ENCODE measurements around the gene HSF4.

HSF4 gene

DNA sequence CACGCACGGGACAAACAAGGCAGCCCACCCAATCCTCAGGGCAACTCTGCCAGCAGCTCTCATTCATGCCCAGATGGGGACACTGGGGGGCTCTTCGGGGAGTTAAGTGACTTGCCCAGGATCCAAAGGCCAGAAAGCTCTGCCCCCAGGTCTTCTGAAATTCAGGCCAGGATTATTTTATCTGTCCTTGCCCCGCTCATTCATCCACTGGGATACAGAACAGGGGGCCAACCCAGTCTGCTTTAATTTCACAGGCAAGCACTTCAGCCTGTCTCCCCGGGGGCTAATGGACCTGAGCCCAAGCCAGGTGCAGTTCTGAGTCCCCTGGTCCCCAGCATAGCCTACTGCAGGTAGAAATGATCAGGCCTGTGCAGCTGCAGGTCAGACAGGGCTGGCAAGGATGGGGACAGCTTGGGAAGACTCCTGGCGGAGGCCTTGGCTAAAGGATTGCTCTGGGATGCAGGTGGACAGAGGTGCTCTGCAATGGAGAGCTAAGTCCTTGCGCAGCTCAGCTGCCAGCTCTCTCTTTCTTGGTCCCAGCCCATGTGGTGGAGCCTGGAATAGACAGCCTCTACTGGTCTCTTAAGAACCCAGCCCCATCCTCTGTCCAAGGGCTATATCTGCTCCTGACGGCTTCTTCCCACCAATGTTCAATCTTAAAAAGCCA lies 13.0 kb upstream of the HSF4 start:
- Histone ChIP-seq H3K36me3 (ENCODE audit: insufficient read depth, low read length) (peaks cover 28% of the 10 kb centered on the region), H3K4me3 (ENCODE audit: low read length) (peak overlapping the region; percentile 89), H3K9ac (ENCODE audit: low read depth, low read length) (peak overlapping the region; percentile 93)

DNA sequence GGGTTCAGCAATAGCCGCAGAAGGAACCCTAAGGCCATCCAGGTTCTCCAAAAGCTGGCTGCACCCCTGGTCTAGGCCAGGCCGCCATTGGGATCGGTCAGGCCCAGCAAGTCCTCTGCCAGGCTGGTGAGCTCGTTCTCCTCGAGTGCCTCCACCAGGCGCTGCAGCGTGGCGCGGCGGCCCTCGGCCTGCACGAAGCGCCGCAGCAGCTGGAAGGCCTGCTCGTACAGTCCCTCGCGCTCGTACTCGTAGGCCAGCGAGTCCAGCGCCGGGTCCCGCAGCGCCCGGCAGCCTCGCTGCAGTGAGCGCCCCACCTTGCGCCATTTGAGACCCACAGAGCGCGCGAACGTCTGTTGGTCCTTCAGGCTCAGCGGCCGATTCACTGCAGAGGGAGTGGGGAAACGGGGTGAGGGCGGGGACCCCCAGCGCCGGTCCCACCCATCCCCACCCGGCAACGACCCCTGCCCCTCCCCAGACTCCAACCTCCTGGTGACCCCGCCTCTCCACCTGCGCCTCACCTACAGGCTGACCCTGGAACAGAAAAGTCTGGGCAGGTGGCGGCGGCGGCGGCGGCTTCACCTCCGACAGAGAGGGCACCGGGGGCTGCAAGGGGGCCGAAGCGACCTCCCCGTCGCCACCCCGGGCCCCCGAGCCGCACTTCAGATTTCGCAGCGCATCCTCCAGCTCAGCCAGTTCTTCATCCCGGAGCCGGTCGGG lies 9.8 kb upstream of the HSF4 start:
- H3K27me3 ChIP-seq (ENCODE audit: control insufficient read depth, insufficient read depth, low read length) = no peaks in the 10 kb centered on the region
- peak overlapping the region; percentile 57 for H3K4me3 ChIP-seq (ENCODE audit: low read length)
- H3K36me3 ChIP-seq (ENCODE audit: insufficient read depth, low read length) = peaks cover 4% of the 10 kb centered on the region
- H3K9ac ChIP-seq (ENCODE audit: low read depth, low read length) = no peak overlapping the region
- peaks cover 25% of the 10 kb centered on the region for H3K4me1 ChIP-seq (ENCODE audit: control insufficient read depth, insufficient read depth, low read length)
- no peaks in the 10 kb centered on the region for H3K9me3 ChIP-seq (replicated peaks; ENCODE audit: low read length)
- peak overlapping the region; percentile 87 for H3K4me2 ChIP-seq (ENCODE audit: low read length)

More for the DNA sequence above, 13.0 kb upstream of the HSF4 start:
- H3K27me3 ChIP-seq (ENCODE audit: control insufficient read depth, insufficient read depth, low read length) = no peaks in the 10 kb centered on the region
- H3K4me2 ChIP-seq (ENCODE audit: low read length) = peak overlapping the region; percentile 90
- H3K9me3 ChIP-seq (replicated peaks; ENCODE audit: low read length) = no peaks in the 10 kb centered on the region
- H3K4me1 ChIP-seq (ENCODE audit: control insufficient read depth, insufficient read depth, low read length) = peaks cover 21% of the 10 kb centered on the region

DNA sequence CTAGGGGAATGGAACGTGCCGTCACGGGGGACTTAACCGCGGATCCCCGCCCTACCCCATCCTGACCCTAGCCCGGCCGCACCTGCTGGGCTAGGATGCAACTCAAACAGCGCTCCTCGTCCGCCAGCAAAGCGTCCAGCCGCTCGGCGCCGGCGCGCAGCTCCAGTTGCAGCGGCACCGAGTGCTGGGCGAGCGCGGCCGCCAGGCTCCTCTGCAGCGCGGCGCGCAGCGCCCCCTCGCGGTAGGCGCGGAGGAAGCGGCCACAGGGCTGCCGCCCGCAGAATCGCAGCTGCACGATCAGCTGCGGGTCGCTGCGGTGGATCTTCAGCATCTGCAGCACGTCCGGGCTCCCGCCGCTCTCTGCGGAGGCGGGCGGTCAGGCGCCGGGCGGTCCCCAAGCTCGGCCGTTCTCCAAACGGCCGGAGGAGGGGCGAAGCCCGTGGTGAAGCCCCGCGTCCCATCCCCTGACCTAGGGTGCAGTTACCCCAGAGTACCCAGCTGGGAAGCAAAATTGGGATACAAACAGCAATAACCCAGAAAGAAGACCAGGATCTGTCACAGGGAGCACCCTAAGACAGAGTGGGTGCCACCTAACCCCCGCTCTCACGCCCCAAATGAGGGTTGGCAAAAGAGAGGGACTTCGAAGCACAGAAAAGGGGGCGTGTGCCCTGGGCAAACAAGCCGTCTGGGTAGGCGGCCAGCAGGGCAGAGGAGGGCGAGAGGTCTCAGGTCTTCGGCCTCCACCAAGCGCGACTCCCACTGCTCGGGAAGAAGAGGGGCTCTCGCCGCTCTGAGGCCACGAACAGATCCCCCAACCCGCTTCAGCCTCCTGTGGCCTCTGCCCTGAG lies 9.0 kb upstream of the HSF4 start:
- peak overlapping the region; percentile 57 for H3K4me3 ChIP-seq (ENCODE audit: low read length)
- H3K27me3 ChIP-seq (ENCODE audit: control insufficient read depth, insufficient read depth, low read length) = no peaks in the 10 kb centered on the region
- peak overlapping the region; percentile 87 for H3K4me2 ChIP-seq (ENCODE audit: low read length)
- H3K4me1 ChIP-seq (ENCODE audit: control insufficient read depth, insufficient read depth, low read length) = peaks cover 20% of the 10 kb centered on the region
- H3K9ac ChIP-seq (ENCODE audit: low read depth, low read length) = no peak overlapping the region
- no peaks in the 10 kb centered on the region for H3K9me3 ChIP-seq (replicated peaks; ENCODE audit: low read length)
- H3K36me3 ChIP-seq (ENCODE audit: insufficient read depth, low read length) = no peaks in the 10 kb centered on the region

DNA sequence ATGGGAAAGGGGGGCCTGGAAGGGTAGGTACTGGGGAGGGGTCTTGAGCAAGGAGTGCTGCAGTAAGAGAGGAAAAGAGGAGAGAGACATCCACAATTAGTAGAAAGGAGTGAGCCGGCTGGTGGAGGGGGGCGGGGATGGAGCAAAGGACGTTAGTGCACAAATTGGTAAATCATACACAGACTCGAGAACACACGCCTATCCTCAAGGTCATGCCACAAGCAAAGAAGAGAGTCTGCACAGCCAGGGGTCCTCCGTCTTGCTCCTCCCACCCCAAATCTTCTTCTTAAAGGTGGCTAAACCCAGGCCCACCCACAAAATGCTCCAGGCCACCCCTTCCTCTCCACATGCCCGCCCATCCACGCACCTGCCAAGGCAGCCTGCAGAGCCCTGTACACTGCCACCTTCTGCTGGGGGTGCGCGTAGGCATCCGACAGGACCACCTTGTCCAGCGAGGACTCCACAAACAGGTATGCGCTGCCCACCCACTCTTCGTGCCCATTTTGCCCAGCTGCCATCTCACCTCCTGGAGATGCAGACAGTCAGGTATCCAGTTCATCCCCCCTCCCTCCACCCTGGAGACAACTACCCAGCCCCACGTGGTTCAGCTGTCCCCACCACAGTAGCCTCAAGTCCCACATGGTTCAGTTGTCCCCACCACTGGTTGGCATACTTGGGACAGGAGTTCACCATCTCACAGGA lies 8.3 kb upstream of the HSF4 start:
- Histone ChIP-seq H3K27me3 (ENCODE audit: control insufficient read depth, insufficient read depth, low read length) (no peaks in the 10 kb centered on the region), H3K4me1 (ENCODE audit: control insufficient read depth, insufficient read depth, low read length) (peaks cover 19% of the 10 kb centered on the region), H3K4me2 (ENCODE audit: low read length) (no peak overlapping the region), H3K36me3 (ENCODE audit: insufficient read depth, low read length) (no peaks in the 10 kb centered on the region), H3K9me3 (replicated peaks; ENCODE audit: low read length) (no peaks in the 10 kb centered on the region), H3K4me3 (ENCODE audit: low read length) (no peak overlapping the region), H3K9ac (ENCODE audit: low read depth, low read length) (no peak overlapping the region)

DNA sequence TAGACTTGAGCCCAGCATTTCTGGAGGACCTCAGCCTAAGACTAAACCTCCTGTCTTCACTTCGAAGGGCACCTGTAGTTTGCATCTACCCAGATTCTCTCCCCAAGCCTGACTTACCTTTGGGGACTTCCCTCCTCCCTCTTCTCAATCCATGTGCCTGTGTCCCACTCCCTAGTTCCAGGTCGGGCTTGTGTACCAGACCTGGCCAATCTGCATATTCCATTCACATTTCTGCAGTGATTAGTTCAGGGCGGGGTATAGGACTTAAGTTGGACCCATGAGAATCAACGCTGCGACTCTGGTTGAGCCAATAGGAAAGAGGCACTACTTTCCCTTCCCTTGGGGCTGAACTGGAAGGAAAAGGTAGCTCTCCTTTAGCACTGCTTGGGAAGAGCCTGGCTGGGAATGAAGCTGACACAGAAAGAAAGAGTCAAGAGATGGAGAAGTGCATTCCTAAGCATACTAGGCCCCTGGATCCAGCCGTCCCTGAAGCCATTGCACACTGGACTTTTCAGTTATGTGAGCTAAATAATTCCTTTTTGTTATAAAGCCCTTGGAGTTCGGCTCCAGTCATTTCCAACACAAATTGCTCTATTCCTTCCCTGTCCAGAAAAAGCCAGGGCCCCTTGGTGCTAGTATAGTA lies 7.3 kb upstream of the HSF4 start:
- H3K4me1 ChIP-seq (ENCODE audit: control insufficient read depth, insufficient read depth, low read length) = peaks cover 19% of the 10 kb centered on the region
- no peaks in the 10 kb centered on the region for H3K27me3 ChIP-seq (ENCODE audit: control insufficient read depth, insufficient read depth, low read length)
- H3K4me3 ChIP-seq (ENCODE audit: low read length) = no peak overlapping the region

DNA sequence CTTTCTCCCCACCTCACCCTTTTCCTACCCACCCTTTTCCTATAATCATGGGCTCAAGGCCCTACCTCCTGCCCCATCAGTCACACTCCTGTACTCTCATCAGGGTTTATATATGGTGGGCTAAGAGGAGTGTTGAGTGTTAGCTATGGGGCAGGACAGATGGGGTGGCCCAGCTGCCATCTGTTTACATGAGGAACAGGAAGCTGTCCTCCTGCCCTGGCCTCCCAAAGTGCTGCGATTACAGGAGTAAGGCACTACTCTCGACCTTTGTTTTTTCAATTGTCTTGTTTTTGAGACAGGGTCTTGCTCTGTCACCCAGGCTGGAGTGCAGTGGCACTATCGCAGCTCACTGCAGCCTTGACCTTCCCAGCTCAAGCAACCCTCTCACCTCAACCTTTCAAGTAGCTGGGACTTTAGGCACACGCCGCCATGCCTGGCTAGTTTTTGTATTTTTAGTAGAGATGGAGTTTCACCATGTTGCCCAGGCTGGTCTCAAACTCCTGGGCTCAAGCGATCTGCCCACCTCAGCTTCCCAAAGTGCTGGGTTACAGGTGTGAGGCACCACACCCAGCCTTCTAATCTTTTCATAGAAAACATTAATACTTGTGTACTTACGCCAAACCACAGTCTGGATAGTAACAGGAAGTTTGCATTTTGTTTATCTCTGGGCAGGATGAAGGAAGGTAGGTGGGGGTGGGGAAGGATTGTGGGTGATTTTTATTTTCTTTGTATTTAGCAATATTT lies 6.5 kb upstream of the HSF4 start:
- H3K27me3 ChIP-seq (ENCODE audit: control insufficient read depth, insufficient read depth, low read length) = peaks cover 6% of the 10 kb centered on the region
- H3K4me2 ChIP-seq (ENCODE audit: low read length) = no peak overlapping the region
- H3K4me1 ChIP-seq (ENCODE audit: control insufficient read depth, insufficient read depth, low read length) = peaks cover 25% of the 10 kb centered on the region
- H3K9ac ChIP-seq (ENCODE audit: low read depth, low read length) = no peak overlapping the region
- no peaks in the 10 kb centered on the region for H3K36me3 ChIP-seq (ENCODE audit: insufficient read depth, low read length)
- H3K4me3 ChIP-seq (ENCODE audit: low read length) = no peak overlapping the region
- no peaks in the 10 kb centered on the region for H3K9me3 ChIP-seq (replicated peaks; ENCODE audit: low read length)

More for the DNA sequence above, 7.3 kb upstream of the HSF4 start:
- H3K4me2 ChIP-seq (ENCODE audit: low read length) = no peak overlapping the region
- H3K9me3 ChIP-seq (replicated peaks; ENCODE audit: low read length) = no peaks in the 10 kb centered on the region
- no peak overlapping the region for H3K9ac ChIP-seq (ENCODE audit: low read depth, low read length)
- no peaks in the 10 kb centered on the region for H3K36me3 ChIP-seq (ENCODE audit: insufficient read depth, low read length)

DNA sequence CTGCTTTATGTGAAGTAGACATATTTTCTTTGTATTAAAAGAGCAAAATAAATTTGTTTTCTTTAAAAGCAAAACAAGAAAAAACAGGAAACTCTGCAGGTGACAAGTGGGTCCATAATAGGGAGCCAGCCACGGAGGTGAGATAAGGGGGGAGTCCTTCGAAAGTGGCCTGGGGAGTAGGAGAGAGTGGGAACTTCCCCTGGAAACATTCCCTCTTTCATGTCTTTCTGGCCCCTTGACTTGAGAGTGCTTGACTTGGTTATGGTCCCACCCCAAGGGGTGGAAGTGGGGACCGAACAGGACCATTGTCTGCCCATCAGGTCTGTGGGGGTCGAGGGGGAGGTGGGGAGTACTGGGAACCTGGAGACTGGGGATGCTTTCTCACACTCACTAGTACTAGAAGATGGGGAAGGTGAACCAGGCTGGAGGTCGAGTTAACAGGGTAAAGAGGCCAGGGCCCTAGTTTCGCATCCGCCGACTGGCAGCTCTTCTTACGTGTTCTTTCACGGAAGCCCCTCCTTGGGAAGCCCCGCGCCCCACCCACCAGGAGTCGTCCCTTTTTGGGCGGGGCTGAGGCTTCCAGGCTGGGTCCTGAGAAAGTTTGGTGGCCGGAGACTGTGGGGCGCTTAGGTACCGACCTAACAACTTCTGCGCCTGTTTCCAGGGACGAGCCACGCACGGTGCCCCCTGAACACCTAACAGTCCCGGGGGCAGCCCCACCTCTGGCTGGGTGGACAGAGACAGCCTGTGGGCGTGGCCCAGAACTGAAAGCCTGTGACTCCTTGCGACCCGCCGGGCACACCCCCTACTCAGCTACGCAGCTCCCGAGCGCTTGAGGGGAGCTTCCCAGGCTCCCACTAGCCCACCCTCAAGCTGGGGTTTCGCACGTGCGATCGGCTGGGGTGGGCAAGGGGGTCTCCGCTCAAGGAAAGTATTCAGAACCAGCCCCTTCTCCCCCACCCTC lies 5.6 kb upstream of the HSF4 start:
- Histone ChIP-seq H3K36me3 (ENCODE audit: insufficient read depth, low read length) (no peaks in the 10 kb centered on the region), H3K4me2 (ENCODE audit: low read length) (peak overlapping the region; percentile 98), H3K4me3 (ENCODE audit: low read length) (peak overlapping the region; percentile 100), H3K9me3 (replicated peaks; ENCODE audit: low read length) (no peaks in the 10 kb centered on the region), H3K27me3 (ENCODE audit: control insufficient read depth, insufficient read depth, low read length) (peaks cover 15% of the 10 kb centered on the region), H3K4me1 (ENCODE audit: control insufficient read depth, insufficient read depth, low read length) (peaks cover 34% of the 10 kb centered on the region), H3K9ac (ENCODE audit: low read depth, low read length) (peak overlapping the region; percentile 90)

DNA sequence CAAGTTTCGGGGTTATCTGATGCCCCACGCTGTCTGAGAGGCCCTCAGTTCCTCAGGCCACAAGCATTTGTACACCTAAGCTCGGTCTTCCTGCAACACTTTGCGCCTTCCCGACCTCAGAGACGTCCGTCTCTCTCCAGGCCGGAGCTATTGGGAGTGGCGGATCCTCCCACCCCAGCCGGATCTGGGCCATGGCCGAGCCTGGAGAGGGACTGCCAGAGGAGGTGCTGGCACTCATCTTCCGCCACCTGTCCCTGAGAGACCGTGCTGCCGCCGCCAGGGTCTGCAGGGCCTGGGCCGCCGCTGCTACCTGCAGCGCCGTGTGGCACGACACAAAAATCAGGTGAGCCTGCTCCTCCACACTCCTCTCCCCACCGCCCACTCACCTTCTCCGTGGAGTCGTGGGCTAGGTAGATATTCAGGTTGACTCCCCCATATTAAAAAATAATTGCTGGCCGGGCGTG lies 2.9 kb upstream of the HSF4 start:
- peak overlapping the region; percentile 100 for H3K4me3 ChIP-seq (ENCODE audit: low read length)

DNA sequence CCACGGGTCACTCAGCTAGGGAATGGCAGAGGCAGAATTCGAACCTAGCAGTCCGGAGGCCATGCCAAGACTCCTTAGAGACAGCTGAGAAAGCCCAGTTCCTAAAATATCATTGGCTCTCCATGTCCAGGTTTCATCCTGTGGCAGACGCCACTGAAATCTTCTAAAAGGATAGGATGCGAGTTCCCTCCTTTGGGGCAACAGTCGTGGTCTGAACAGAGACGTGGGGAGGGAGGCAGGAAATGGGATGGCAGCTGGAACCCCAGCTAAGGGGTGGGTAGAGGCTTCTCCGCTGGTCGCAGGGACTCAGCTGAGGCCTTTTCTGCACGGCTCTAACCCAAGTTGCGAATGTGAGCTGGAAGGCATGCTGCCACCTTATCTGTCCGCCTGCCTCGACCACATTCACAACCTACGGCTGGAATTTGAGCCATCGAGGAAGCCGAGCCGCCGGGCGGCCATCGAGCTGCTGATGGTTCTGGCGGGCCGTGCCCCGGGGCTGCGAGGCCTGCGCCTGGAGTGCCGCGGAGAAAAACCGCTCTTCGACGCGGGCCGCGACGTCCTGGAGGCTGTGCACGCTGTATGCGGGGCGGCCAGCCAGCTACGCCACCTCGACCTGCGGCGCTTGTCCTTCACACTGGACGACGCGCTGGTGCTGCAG lies 1.9 kb upstream of the HSF4 start:
- Histone ChIP-seq H3K9me3 (replicated peaks; ENCODE audit: low read length) (no peaks in the 10 kb centered on the region), H3K4me3 (ENCODE audit: low read length) (peak overlapping the region; percentile 63), H3K4me1 (ENCODE audit: control insufficient read depth, insufficient read depth, low read length) (peaks cover 36% of the 10 kb centered on the region), H3K4me2 (ENCODE audit: low read length) (peak overlapping the region; percentile 84), H3K36me3 (ENCODE audit: insufficient read depth, low read length) (no peaks in the 10 kb centered on the region), H3K9ac (ENCODE audit: low read depth, low read length) (no peak overlapping the region), H3K27me3 (ENCODE audit: control insufficient read depth, insufficient read depth, low read length) (peaks cover 18% of the 10 kb centered on the region)

More for the DNA sequence above, 2.9 kb upstream of the HSF4 start:
- H3K4me2 ChIP-seq (ENCODE audit: low read length) = peak overlapping the region; percentile 98
- H3K4me1 ChIP-seq (ENCODE audit: control insufficient read depth, insufficient read depth, low read length) = peaks cover 36% of the 10 kb centered on the region
- peaks cover 18% of the 10 kb centered on the region for H3K27me3 ChIP-seq (ENCODE audit: control insufficient read depth, insufficient read depth, low read length)
- no peaks in the 10 kb centered on the region for H3K9me3 ChIP-seq (replicated peaks; ENCODE audit: low read length)
- H3K36me3 ChIP-seq (ENCODE audit: insufficient read depth, low read length) = no peaks in the 10 kb centered on the region
- no peak overlapping the region for H3K9ac ChIP-seq (ENCODE audit: low read depth, low read length)

All from skeletal muscle satellite cell (primary cell).